GM12878 (cell line): ENCODE results near the gene HLTF. TPM values are rescaled to one million over a fixed set of nuclear protein-coding genes. Genes with fewer than 3 reads are reported as not detected.

Source experiments
- ATAC-seq: fragments of 200-7000 bp; cut with Tn5 transposase; 3 replicates; pipeline ENCODE4 v1.9.1; 2020; ENCODE audit warnings: mild to moderate bottlenecking, moderate library complexity
- BruUV-seq: library from RNA; stranded (reverse); fragments of 400-500 nt; replicated peaks from 2 replicates; lab custom pipeline; 2021; lab: Mats Ljungman, UMichigan
- CTCF ChIA-PET: fragments of 300-600 bp; sonication (Branson Sonifier 250); formaldehyde crosslinking; extraction: SDS; loops from one replicate; lab custom pipeline; 2021; ENCODE audit warnings: inconsistent platforms; lab: Yijun Ruan, JAX
- POLR2A ChIA-PET: fragments of 350-600 bp; formaldehyde crosslinking; extraction: SDS; loops from one replicate; lab custom pipeline; 2021; ENCODE audit warnings: inconsistent platforms; lab: Charles Lee
- RAD21 ChIA-PET: fragments of 300-600 bp; sonication (Branson Sonifier 250); formaldehyde crosslinking; loops from one replicate; lab custom pipeline; 2023; ENCODE audit warnings: antibody characterized with exemption; ENCODE audit not compliant: unreplicated experiment; lab: Charles Lee
- SMC1A ChIA-PET: fragments of 300-600 bp; sonication (Branson Sonifier 250); formaldehyde crosslinking; loops from one replicate; lab custom pipeline; 2023; ENCODE audit not compliant: unreplicated experiment, uncharacterized antibody; lab: Charles Lee
- DNase-seq: peaks from one replicate; pipeline ENCODE4 v3.0.0-alpha.2; 2011; ENCODE audit warnings: low read depth, low spot score
- FAIRE-seq: peaks from 3 replicates; lab custom pipeline; 2011; peaks lifted over from hg19 to GRCh38; lab: Jason Lieb, UNC
- H2AFZ ChIP-seq: 2 replicates; pipeline ENCODE4 v1.6.0; 2011; ENCODE audit warnings: low read depth, low read length, control low read depth; ENCODE audit not compliant: control insufficient read depth
- H3K27ac ChIP-seq: 2 replicates; pipeline ENCODE4 v1.5.1; 2011; ENCODE audit warnings: control low read depth; ENCODE audit not compliant: control insufficient read depth, insufficient read depth
- H3K27me3 ChIP-seq, 2 experiments: replicated peaks in 1 of 2; 2 replicates each; pipeline versions ENCODE4 v1.6.0 to v1.6.1; 2011; ENCODE audit warnings: low read length in 1 of 2; ENCODE audit not compliant: control insufficient read depth in 2 of 2, insufficient read depth in 2 of 2
- H3K36me3 ChIP-seq, 2 experiments: 2 replicates each; pipeline ENCODE4 v1.5.1; 2011; ENCODE audit warnings: low read length in 1 of 2; ENCODE audit not compliant: control insufficient read depth in 2 of 2, insufficient read depth in 2 of 2
- H3K4me1 ChIP-seq: 2 replicates; pipeline ENCODE4 v1.6.1; 2011; ENCODE audit warnings: mild to moderate bottlenecking, low read length, moderate library complexity, mixed read lengths; ENCODE audit not compliant: control insufficient read depth, insufficient read depth
- H3K4me2 ChIP-seq: 2 replicates; pipeline ENCODE4 v1.6.0; 2011; ENCODE audit warnings: control low read depth; ENCODE audit not compliant: control insufficient read depth, insufficient read depth
- H3K4me3 ChIP-seq: fragments of 200-600 bp; sonication (generic); 2 replicates; pipeline ENCODE4 v1.5.1; 2016
- H3K79me2 ChIP-seq: 2 replicates; pipeline ENCODE4 v1.6.0; 2011; ENCODE audit warnings: low read length; ENCODE audit not compliant: control insufficient read depth, insufficient read depth
- H3K9ac ChIP-seq: 2 replicates; pipeline ENCODE4 v1.8.0; 2011; ENCODE audit warnings: low read length, control low read depth, mixed read lengths; ENCODE audit not compliant: control insufficient read depth, insufficient read depth
- H3K9me3 ChIP-seq: replicated peaks from 3 replicates; pipeline ENCODE4 v1.5.1; 2011; ENCODE audit warnings: mild to moderate bottlenecking, low read length; ENCODE audit not compliant: control insufficient read depth, insufficient read depth
- H4K20me1 ChIP-seq: 2 replicates; pipeline ENCODE4 v1.6.0; 2011; ENCODE audit not compliant: control insufficient read depth, insufficient read depth
- ATF7 ChIP-seq: fragments of 450-650 bp; IDR thresholded peaks from 2 replicates; pipeline ENCODE4 v1.6.1; 2016; ENCODE audit warnings: low read depth, mild to moderate bottlenecking
- BHLHE40 ChIP-seq, 2 experiments: fragments of 450-650 bp in 1 of 2; IDR thresholded peaks; 2 replicates each; pipeline ENCODE4 v1.6.1; 2011 to 2017; ENCODE audit warnings: low read depth in 2 of 2, borderline replicate concordance in 1 of 2, improper control_type of control experiment in 1 of 2, low read length in 1 of 2, mild to moderate bottlenecking in 1 of 2
- BRCA1 ChIP-seq: IDR thresholded peaks from 2 replicates; pipeline ENCODE4 v1.6.1; 2011; ENCODE audit warnings: low read depth, low read length, improper control_type of control experiment
- EED ChIP-seq: sonication (generic); IDR thresholded peaks from 2 replicates; pipeline ENCODE4 v1.6.1; 2016; ENCODE audit warnings: antibody characterized with exemption, low read depth
- FOXK2 ChIP-seq: fragments of 450-650 bp; IDR thresholded peaks from 2 replicates; pipeline ENCODE4 v1.6.1; 2017; ENCODE audit warnings: mild to moderate bottlenecking, moderate library complexity
- JUND ChIP-seq: IDR thresholded peaks from 2 replicates; pipeline ENCODE4 v1.6.1; 2012; ENCODE audit warnings: low read depth, mild to moderate bottlenecking, low read length, improper control_type of control experiment, moderate library complexity
- MYC ChIP-seq: IDR thresholded peaks from 2 replicates; pipeline ENCODE4 v1.6.1; 2011; ENCODE audit warnings: mild to moderate bottlenecking, low read length, moderate library complexity, inconsistent platforms; ENCODE audit not compliant: insufficient read depth, insufficient replicate concordance, insufficient read length, severe bottlenecking
- POLR2A ChIP-seq: IDR thresholded peaks from 2 replicates; pipeline ENCODE4 v1.6.1; 2011; ENCODE audit warnings: low read depth, mild to moderate bottlenecking, low read length
- RUNX3 ChIP-seq: IDR thresholded peaks from 2 replicates; pipeline ENCODE4 v1.6.1; 2012; ENCODE audit warnings: low read length, inconsistent platforms
- SIN3A ChIP-seq: IDR thresholded peaks from 2 replicates; pipeline ENCODE4 v1.6.1; 2012; ENCODE audit warnings: low read depth, low read length, improper control_type of control experiment
- SRF ChIP-seq, 2 experiments: IDR thresholded peaks; 2 replicates each; pipeline ENCODE4 v1.6.1; 2011; ENCODE audit warnings: low read depth in 2 of 2, low read length in 2 of 2, mild to moderate bottlenecking in 1 of 2, moderate library complexity in 1 of 2
- STAT3 ChIP-seq: IDR thresholded peaks from 2 replicates; pipeline ENCODE4 v1.6.1; 2011; ENCODE audit warnings: low read depth, low read length, improper control_type of control experiment
- TARDBP ChIP-seq: IDR thresholded peaks from 2 replicates; pipeline ENCODE4 v1.6.1; 2016; ENCODE audit warnings: borderline replicate concordance
- TBL1XR1 ChIP-seq: IDR thresholded peaks from 2 replicates; pipeline ENCODE4 v1.6.1; 2012; ENCODE audit warnings: low read depth, low read length, improper control_type of control experiment
- ZZZ3 ChIP-seq: IDR thresholded peaks from 2 replicates; pipeline ENCODE4 v1.6.1; 2011; ENCODE audit warnings: low read depth; ENCODE audit not compliant: control insufficient read depth, insufficient read length
- WGBS: methylation state at CpG from one replicate; pipeline ENCODE4 v1.1.6; 2016; ENCODE audit warnings: low lambda C conversion rate; ENCODE audit not compliant: insufficient replicate concordance, insufficient coverage; ENCODE audit errors: missing lambda C conversion rate; 5-methylcytosine and 5-hydroxymethylcytosine counted together
- in situ Hi-C: fragments of 300-500 bp; cut with MboI; formaldehyde crosslinking; loops from 9 replicates; pipeline ENCODE4 v1.14.3; 2018; ENCODE audit warnings: mixed read lengths
- intact Hi-C: fragments of 100-400 bp; cut with micrococcal nuclease; formaldehyde crosslinking; loops from one replicate; pipeline ENCODE4 v1.14.2; 2022; ENCODE audit not compliant: unreplicated experiment
- polyA plus RNA-seq, 11 experiments: library from polyadenylated mRNA; depleted of rRNA in 4 of 11; unstranded in 6 of 11; stranded (reverse) in 5 of 11; fragments of >200 nt; fragmentation: Nextera tagmentation in 4 of 11; fragmentation: Illumina TruSeq in 1 of 11; extraction: Ambion mirVana in 4 of 11; extraction: Trizol in 1 of 11; gene quantifications; 1 replicate in 1 of 11; 2 replicates in 10 of 11; pipeline versions ENCODE4 v1.2.1 to v1.2.3, GENCODE V29; 2011 to 2016; ENCODE audit warnings: inconsistent platforms in 2 of 11, missing spikeins in 2 of 11, low read depth in 1 of 11
- total RNA-seq, 4 experiments: library from RNA; depleted of rRNA in 3 of 4; stranded (reverse); fragments of >200 nt in 3 of 4; fragmentation: Illumina TruSeq in 1 of 4; extraction: Trizol in 1 of 4; gene quantifications; 2 replicates each; pipeline versions ENCODE4 v1.2.1 to v1.2.3, GENCODE V29; 2013 to 2021
- TF ChIP-seq, protein P1 (sequence below): fragments of 450-650 bp; IDR thresholded peaks from 2 replicates; pipeline ENCODE4 v1.6.1; 2017; ENCODE audit warnings: borderline replicate concordance
- TF ChIP-seq, protein P2 (sequence below): IDR thresholded peaks from 2 replicates; pipeline ENCODE4 v1.6.1; 2012; ENCODE audit warnings: low read depth, low read length, improper control_type of control experiment
- TF ChIP-seq, protein P3 (sequence below): fragments of 450-650 bp; formaldehyde crosslinking; IDR thresholded peaks from 2 replicates; pipeline ENCODE4 v1.4.0; 2022; ENCODE audit warnings: mild to moderate bottlenecking, moderate library complexity
- TF ChIP-seq, protein P4 (sequence below): fragments of 450-650 bp; IDR thresholded peaks from 2 replicates; pipeline ENCODE4 v1.6.1; 2016; ENCODE audit warnings: mild to moderate bottlenecking

The HLTF gene
- total and polyA plus RNA-seq, 10 of the 15 experiments (the other 5 are each of a cell fraction or from before 2014, with no cell fraction given): 13.7 to 50.4 (median 31.7) TPM

DNA sequence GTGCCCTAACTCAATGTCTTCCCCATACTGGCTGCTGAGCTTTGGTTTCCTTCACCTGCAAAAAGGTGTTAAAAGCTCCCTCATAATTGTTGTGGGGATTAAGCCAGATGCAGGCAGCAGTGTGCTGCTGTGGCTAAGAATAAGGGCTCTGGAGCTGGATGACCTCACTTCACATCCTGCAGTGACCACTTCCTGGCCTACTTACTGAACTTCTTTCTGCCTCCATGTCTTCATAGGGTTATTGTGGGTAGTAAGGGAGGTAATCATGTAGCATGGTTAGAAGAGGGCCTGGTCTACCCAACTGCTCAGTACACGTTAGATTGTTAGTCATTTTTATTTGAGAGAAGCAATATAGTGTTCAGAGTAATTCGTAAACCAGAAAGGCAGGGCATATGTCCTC is 76.6 kb downstream of the HLTF start:
- WGBS: 100% methylated on average over 2 of the region's 2 CpGs
- no TSS peak for BruUV-seq
- Histone ChIP-seq H3K27me3 (no peaks in the 10 kb centered on the region), H3K4me1 (no peaks in the 10 kb centered on the region; the same call in 1 of the 2 replicates), H3K36me3 (peaks cover 5 to 22% of the 10 kb centered on the region in 2 experiments; a peak in 3 of 4 replicates), H3K27ac (no peak overlapping the region), H4K20me1 (no peaks in the 10 kb centered on the region), H3K9ac (no peak overlapping the region), H3K79me2 (no peaks in the 10 kb centered on the region), H3K4me3 (no peak overlapping the region), H3K4me2 (no peak overlapping the region), H2AFZ (no peak overlapping the region), H3K9me3 (no peaks in the 10 kb centered on the region)
- RAD21 ChIA-PET: no interaction called here
- CTCF ChIA-PET: interaction anchor here (0.7 kb wide), 1 partner anchor 522 kb away, joined by 3 read pairs; no protein-coding TSS in a partner anchor
- in situ Hi-C loops: no loop called here
- intact Hi-C loops: no loop called here
- ATAC-seq: peak; percentile 92
- DNase-seq: no peak
- FAIRE-seq: no peak
- SMC1A ChIA-PET: no interaction called here
- POLR2A ChIA-PET: no interaction called here
- no peak for TF ChIP-seq EED
- TF ChIP-seq TARDBP: no peak
- TF ChIP-seq, protein P1, sequence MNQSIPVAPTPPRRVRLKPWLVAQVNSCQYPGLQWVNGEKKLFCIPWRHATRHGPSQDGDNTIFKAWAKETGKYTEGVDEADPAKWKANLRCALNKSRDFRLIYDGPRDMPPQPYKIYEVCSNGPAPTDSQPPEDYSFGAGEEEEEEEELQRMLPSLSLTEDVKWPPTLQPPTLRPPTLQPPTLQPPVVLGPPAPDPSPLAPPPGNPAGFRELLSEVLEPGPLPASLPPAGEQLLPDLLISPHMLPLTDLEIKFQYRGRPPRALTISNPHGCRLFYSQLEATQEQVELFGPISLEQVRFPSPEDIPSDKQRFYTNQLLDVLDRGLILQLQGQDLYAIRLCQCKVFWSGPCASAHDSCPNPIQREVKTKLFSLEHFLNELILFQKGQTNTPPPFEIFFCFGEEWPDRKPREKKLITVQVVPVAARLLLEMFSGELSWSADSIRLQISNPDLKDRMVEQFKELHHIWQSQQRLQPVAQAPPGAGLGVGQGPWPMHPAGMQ: no peak
- no peak for TF ChIP-seq BHLHE40 (IDR thresholded peaks at IDR 0.05; ENCODE audit: borderline replicate concordance in 1 of 2, low read depth in 2 of 2, low read length in 1 of 2)
- TF ChIP-seq, protein P2, sequence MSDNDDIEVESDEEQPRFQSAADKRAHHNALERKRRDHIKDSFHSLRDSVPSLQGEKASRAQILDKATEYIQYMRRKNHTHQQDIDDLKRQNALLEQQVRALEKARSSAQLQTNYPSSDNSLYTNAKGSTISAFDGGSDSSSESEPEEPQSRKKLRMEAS: no peak
- no peak for TF ChIP-seq STAT3
- no peak for TF ChIP-seq SRF (IDR thresholded peaks at IDR 0.05; ENCODE audit: low read depth in 2 of 2, low read length in 2 of 2)
- no peak for TF ChIP-seq MYC
- no peak for TF ChIP-seq SIN3A
- no peak for TF ChIP-seq JUND
- TF ChIP-seq, protein P3, sequence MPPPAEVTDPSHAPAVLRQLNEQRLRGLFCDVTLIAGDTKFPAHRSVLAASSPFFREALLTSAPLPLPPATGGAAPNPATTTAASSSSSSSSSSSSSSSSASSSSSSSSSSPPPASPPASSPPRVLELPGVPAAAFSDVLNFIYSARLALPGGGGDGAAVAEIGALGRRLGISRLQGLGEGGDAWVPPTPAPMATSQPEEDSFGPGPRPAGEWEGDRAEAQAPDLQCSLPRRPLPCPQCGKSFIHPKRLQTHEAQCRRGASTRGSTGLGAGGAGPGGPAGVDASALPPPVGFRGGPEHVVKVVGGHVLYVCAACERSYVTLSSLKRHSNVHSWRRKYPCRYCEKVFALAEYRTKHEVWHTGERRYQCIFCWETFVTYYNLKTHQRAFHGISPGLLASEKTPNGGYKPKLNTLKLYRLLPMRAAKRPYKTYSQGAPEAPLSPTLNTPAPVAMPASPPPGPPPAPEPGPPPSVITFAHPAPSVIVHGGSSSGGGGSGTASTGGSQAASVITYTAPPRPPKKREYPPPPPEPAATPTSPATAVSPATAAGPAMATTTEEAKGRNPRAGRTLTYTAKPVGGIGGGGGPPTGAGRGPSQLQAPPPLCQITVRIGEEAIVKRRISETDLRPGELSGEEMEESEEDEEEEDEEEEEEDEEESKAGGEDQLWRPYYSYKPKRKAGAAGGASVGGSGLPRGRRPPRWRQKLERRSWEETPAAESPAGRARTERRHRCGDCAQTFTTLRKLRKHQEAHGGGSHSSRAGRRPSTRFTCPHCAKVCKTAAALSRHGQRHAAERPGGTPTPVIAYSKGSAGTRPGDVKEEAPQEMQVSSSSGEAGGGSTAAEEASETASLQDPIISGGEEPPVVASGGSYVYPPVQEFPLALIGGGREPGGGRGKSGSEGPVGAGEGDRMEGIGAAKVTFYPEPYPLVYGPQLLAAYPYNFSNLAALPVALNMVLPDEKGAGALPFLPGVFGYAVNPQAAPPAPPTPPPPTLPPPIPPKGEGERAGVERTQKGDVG (CRISPR knock-in tag): no peak
- TF ChIP-seq ZZZ3: no peak
- peak; percentile 41; the same call in 1 of the 2 replicates for TF ChIP-seq ATF7
- no peak for TF ChIP-seq POLR2A
- no peak for TF ChIP-seq FOXK2
- no peak for TF ChIP-seq TBL1XR1
- TF ChIP-seq RUNX3: peak; percentile 65; the same call in 1 of the 2 replicates
- TF ChIP-seq, protein P4, sequence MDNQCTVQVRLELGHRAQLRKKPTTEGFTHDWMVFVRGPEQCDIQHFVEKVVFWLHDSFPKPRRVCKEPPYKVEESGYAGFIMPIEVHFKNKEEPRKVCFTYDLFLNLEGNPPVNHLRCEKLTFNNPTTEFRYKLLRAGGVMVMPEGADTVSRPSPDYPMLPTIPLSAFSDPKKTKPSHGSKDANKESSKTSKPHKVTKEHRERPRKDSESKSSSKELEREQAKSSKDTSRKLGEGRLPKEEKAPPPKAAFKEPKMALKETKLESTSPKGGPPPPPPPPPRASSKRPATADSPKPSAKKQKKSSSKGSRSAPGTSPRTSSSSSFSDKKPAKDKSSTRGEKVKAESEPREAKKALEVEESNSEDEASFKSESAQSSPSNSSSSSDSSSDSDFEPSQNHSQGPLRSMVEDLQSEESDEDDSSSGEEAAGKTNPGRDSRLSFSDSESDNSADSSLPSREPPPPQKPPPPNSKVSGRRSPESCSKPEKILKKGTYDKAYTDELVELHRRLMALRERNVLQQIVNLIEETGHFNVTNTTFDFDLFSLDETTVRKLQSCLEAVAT: no peak
- no peak for TF ChIP-seq BRCA1
